Dendritic cell treated with granulocyte-macrophage colony-stimulating factor and Interleukin-4, amounts not matched to agents 40 ng/mL and 50 ng/mL, for 4 days (primary cell): Measurements from ENCODE around the gene GIMAP8.

ENCODE experiments used
- H3K27ac Mint-ChIP-seq: one replicate; pipeline ENCODE4 v1.8.0; 2022; ENCODE audit warnings: mild to moderate bottlenecking, mixed read lengths
- H3K27me3 Mint-ChIP-seq: one replicate; pipeline ENCODE4 v1.8.0; 2022; ENCODE audit warnings: mild to moderate bottlenecking, mixed read lengths
- H3K36me3 Mint-ChIP-seq: one replicate; pipeline ENCODE4 v1.8.0; 2022; ENCODE audit warnings: low read depth, mixed read lengths
- H3K4me1 Mint-ChIP-seq: one replicate; pipeline ENCODE4 v1.8.0; 2022; ENCODE audit warnings: low read depth, mixed read lengths
- H3K4me3 Mint-ChIP-seq: one replicate; pipeline ENCODE4 v1.8.0; 2022; ENCODE audit warnings: mild to moderate bottlenecking, moderate library complexity, mixed read lengths
- H3K9me3 Mint-ChIP-seq: one replicate; pipeline ENCODE4 v1.8.0; 2022; ENCODE audit warnings: mixed read lengths
- intact Hi-C: fragments of 100-400 bp; cut with micrococcal nuclease; formaldehyde crosslinking; loops from one replicate; pipeline ENCODE4 v1.15.0; 2022

GIMAP8 gene

GRCh38 chr7:150439967-150440366, 10.5 kb upstream of the GIMAP8 start:
- Mint-ChIP-seq H3K4me3 (no peak overlapping the region), H3K4me1 (peaks cover 45% of the 10 kb centered on the region), H3K27ac (no peak overlapping the region), H3K36me3 (peaks cover 5% of the 10 kb centered on the region), H3K27me3 (peaks cover 57% of the 10 kb centered on the region), H3K9me3 (peaks cover 15% of the 10 kb centered on the region)
- intact Hi-C loops, result no loop called here

- Mint-ChIP-seq H3K27ac (no peak overlapping the region), H3K4me3 (no peak overlapping the region), H3K9me3 (peaks cover 15% of the 10 kb centered on the region), H3K4me1 (peaks cover 29% of the 10 kb centered on the region), H3K36me3 (peaks cover 5% of the 10 kb centered on the region), H3K27me3 (peaks cover 56% of the 10 kb centered on the region)
- intact Hi-C loops, result no loop called here
Observed at GRCh38 chr7:150441524-150441923, 8.9 kb upstream of the GIMAP8 start.

- peaks cover 29% of the 10 kb centered on the region for H3K4me1 Mint-ChIP-seq
- H3K36me3 Mint-ChIP-seq, result peaks cover 5% of the 10 kb centered on the region
- peaks cover 51% of the 10 kb centered on the region for H3K27me3 Mint-ChIP-seq
- intact Hi-C loops, result no loop called here
- peaks cover 15% of the 10 kb centered on the region for H3K9me3 Mint-ChIP-seq
- no peak overlapping the region for H3K27ac Mint-ChIP-seq
- no peak overlapping the region for H3K4me3 Mint-ChIP-seq
Observed at GRCh38 chr7:150442811-150443210, 7.6 kb upstream of the GIMAP8 start.

- Mint-ChIP-seq H3K9me3 (peaks cover 15% of the 10 kb centered on the region), H3K27me3 (peaks cover 50% of the 10 kb centered on the region), H3K4me3 (no peak overlapping the region), H3K36me3 (peaks cover 5% of the 10 kb centered on the region), H3K27ac (no peak overlapping the region), H3K4me1 (peaks cover 39% of the 10 kb centered on the region)
- intact Hi-C loops, result no loop called here
Observed at GRCh38 chr7:150443793-150444540, 6.5 kb upstream of the GIMAP8 start.

- Mint-ChIP-seq H3K4me1 (peaks cover 42% of the 10 kb centered on the region), H3K4me3 (no peak overlapping the region)
- intact Hi-C loops, result no loop called here
Observed at GRCh38 chr7:150444674-150445365, 5.6 kb upstream of the GIMAP8 start.

GRCh38 chr7:150446288-150446938, 4.0 kb upstream of the GIMAP8 start:
- intact Hi-C loops, result no loop called here

More at GRCh38 chr7:150444674-150445365, 5.6 kb upstream of the GIMAP8 start:
- Mint-ChIP-seq H3K27me3 (peaks cover 47% of the 10 kb centered on the region), H3K36me3 (peaks cover 5% of the 10 kb centered on the region), H3K9me3 (peaks cover 15% of the 10 kb centered on the region), H3K27ac (no peak overlapping the region)

GRCh38 chr7:150447966-150448788, 2.3 kb upstream of the GIMAP8 start:
- Mint-ChIP-seq H3K4me1 (peaks cover 61% of the 10 kb centered on the region), H3K27ac (peak overlapping the region; percentile 46), H3K4me3 (no peak overlapping the region), H3K27me3 (peaks cover 27% of the 10 kb centered on the region), H3K9me3 (no peaks in the 10 kb centered on the region), H3K36me3 (peaks cover 11% of the 10 kb centered on the region)
- intact Hi-C loops, result loop anchor here (1.0 kb wide), 1 partner anchor 309 kb away; no protein-coding TSS in a partner anchor

More at GRCh38 chr7:150446288-150446938, 4.0 kb upstream of the GIMAP8 start:
- Mint-ChIP-seq H3K9me3 (peaks cover 13% of the 10 kb centered on the region), H3K4me1 (peaks cover 54% of the 10 kb centered on the region), H3K36me3 (peaks cover 9% of the 10 kb centered on the region), H3K27ac (no peak overlapping the region), H3K27me3 (peaks cover 42% of the 10 kb centered on the region), H3K4me3 (no peak overlapping the region)

- no peak overlapping the region for H3K4me3 Mint-ChIP-seq
- peak overlapping the region; percentile 46 for H3K27ac Mint-ChIP-seq
- intact Hi-C loops, result loop anchor here (1.0 kb wide), 1 partner anchor 309 kb away; no protein-coding TSS in a partner anchor
- H3K9me3 Mint-ChIP-seq, result no peaks in the 10 kb centered on the region
- H3K4me1 Mint-ChIP-seq, result peaks cover 61% of the 10 kb centered on the region
- peaks cover 15% of the 10 kb centered on the region for H3K36me3 Mint-ChIP-seq
- H3K27me3 Mint-ChIP-seq, result peaks cover 21% of the 10 kb centered on the region
Observed at GRCh38 chr7:150448789-150449147, 1.7 kb upstream of the GIMAP8 start.

GRCh38 chr7:150449206-150449952, 1.1 kb upstream of the GIMAP8 start:
- peak overlapping the region; percentile 95 for H3K27ac Mint-ChIP-seq
- peaks cover 15% of the 10 kb centered on the region for H3K27me3 Mint-ChIP-seq
- H3K36me3 Mint-ChIP-seq, result peaks cover 21% of the 10 kb centered on the region
- no peaks in the 10 kb centered on the region for H3K9me3 Mint-ChIP-seq
- peaks cover 62% of the 10 kb centered on the region for H3K4me1 Mint-ChIP-seq
- intact Hi-C loops, result no loop called here
- no peak overlapping the region for H3K4me3 Mint-ChIP-seq

GRCh38 chr7:150451097-150451793, 815 bp downstream of the GIMAP8 start:
- Mint-ChIP-seq H3K4me3 (peak overlapping the region; percentile 77), H3K27ac (peak overlapping the region; percentile 95), H3K27me3 (peaks cover 6% of the 10 kb centered on the region), H3K36me3 (peaks cover 35% of the 10 kb centered on the region), H3K4me1 (peaks cover 66% of the 10 kb centered on the region), H3K9me3 (peaks cover 4% of the 10 kb centered on the region)
- intact Hi-C loops, result loop anchor here (2.0 to 10.0 kb wide), 3 partner anchors 32 to 236 kb away; partner anchors contain the start of genes GIMAP2 and GIMAP7

- H3K4me1 Mint-ChIP-seq, result peaks cover 69% of the 10 kb centered on the region
- H3K9me3 Mint-ChIP-seq, result peaks cover 10% of the 10 kb centered on the region
- intact Hi-C loops, result loop anchor here (2.0 to 10.0 kb wide), 3 partner anchors 31 to 235 kb away; partner anchors contain the start of genes GIMAP2 and GIMAP7
- peak overlapping the region; percentile 95 for H3K27ac Mint-ChIP-seq
- H3K27me3 Mint-ChIP-seq, result peaks cover 5% of the 10 kb centered on the region
- H3K4me3 Mint-ChIP-seq, result peak overlapping the region; percentile 77
- peaks cover 39% of the 10 kb centered on the region for H3K36me3 Mint-ChIP-seq
Observed at GRCh38 chr7:150451833-150452461, 1.5 kb downstream of the GIMAP8 start.

GRCh38 chr7:150453181-150453580, 2.8 kb downstream of the GIMAP8 start:
- H3K4me1 Mint-ChIP-seq, result peaks cover 72% of the 10 kb centered on the region
- H3K4me3 Mint-ChIP-seq, result no peak overlapping the region
- peaks cover 3% of the 10 kb centered on the region for H3K27me3 Mint-ChIP-seq
- intact Hi-C loops, result loop anchor here (5.0 to 10.0 kb wide), 2 partner anchors 62 to 234 kb away; partner anchors contain the start of genes GIMAP2 and GIMAP7
- no peak overlapping the region for H3K27ac Mint-ChIP-seq
- peaks cover 10% of the 10 kb centered on the region for H3K9me3 Mint-ChIP-seq
- H3K36me3 Mint-ChIP-seq, result peaks cover 46% of the 10 kb centered on the region
